ENCODE results near the gene RALB.

DNA sequence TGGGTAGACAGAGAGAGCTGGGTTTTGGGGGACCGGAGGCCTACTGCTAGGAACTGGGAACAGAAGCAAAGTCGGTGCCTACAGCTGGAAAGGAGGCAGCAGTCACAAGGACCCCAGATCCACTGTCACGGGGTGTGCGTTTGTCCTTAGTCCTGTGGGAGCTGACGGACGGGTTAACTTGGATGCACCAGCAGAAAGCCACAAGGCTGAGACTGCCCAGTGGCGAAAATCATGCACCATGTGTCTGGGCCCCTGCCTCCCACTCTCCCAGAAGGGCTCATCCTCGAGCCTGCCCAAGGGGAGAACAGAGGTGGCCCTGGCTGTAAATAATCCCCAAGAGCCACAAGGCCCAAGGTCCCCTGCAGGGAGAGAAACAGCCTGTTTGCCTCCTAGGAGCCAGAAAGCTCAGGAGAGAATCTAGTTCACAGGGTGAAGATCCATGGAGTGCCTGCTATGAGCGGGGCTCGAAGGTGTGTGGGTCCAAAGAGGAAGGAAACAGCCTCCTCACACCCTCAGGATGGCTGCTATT, 11.7 kb upstream of the RALB start:
- TF ChIP-seq CTCF (IDR thresholded peaks at IDR 0.05) (no peak), POLR2A (IDR thresholded peaks at IDR 0.05) (no peak), POLR2AphosphoS5 (IDR thresholded peaks at IDR 0.05) (no peak)
